22Rv1 (cell line): Measurements from ENCODE around the gene KCNA5.

Source experiments
- H3K27ac ChIP-seq: fragments of 450-650 bp; 2 replicates; pipeline ENCODE4 v1.5.1; 2017
- ZFX ChIP-seq: fragments of 450-650 bp; IDR thresholded peaks from 2 replicates; pipeline ENCODE4 v1.6.1; 2017; ENCODE audit warnings: antibody characterized with exemption, borderline replicate concordance
- TF ChIP-seq, protein P1 (sequence below): fragments of 450-650 bp; IDR thresholded peaks from 2 replicates; pipeline ENCODE4 v1.5.1; 2017; ENCODE audit warnings: mild to moderate bottlenecking

Gene KCNA5

DNA sequence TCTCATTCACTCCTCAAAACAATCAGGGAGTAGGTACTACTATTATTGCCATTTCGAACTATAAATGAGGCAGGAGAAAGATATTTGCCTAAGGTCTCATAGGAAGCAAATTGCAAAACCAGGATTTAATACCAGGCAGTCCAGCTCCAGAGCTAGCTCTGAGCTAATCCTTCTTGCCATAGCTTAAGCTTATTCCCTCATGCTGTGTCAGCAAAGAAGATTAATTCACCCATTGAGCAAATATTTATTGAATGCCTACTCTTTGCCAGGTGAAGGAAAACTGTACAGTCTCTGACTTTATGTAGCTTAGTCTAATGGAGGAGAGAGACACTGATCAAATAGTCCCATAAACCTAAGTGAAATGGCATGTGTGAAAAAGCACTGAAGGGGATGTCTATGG, 19.5 kb downstream of the KCNA5 start:
- TF ChIP-seq, protein P1, sequence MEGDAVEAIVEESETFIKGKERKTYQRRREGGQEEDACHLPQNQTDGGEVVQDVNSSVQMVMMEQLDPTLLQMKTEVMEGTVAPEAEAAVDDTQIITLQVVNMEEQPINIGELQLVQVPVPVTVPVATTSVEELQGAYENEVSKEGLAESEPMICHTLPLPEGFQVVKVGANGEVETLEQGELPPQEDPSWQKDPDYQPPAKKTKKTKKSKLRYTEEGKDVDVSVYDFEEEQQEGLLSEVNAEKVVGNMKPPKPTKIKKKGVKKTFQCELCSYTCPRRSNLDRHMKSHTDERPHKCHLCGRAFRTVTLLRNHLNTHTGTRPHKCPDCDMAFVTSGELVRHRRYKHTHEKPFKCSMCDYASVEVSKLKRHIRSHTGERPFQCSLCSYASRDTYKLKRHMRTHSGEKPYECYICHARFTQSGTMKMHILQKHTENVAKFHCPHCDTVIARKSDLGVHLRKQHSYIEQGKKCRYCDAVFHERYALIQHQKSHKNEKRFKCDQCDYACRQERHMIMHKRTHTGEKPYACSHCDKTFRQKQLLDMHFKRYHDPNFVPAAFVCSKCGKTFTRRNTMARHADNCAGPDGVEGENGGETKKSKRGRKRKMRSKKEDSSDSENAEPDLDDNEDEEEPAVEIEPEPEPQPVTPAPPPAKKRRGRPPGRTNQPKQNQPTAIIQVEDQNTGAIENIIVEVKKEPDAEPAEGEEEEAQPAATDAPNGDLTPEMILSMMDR: no peak
- TF ChIP-seq ZFX: no peak
- H3K27ac ChIP-seq: no peak overlapping the region

DNA sequence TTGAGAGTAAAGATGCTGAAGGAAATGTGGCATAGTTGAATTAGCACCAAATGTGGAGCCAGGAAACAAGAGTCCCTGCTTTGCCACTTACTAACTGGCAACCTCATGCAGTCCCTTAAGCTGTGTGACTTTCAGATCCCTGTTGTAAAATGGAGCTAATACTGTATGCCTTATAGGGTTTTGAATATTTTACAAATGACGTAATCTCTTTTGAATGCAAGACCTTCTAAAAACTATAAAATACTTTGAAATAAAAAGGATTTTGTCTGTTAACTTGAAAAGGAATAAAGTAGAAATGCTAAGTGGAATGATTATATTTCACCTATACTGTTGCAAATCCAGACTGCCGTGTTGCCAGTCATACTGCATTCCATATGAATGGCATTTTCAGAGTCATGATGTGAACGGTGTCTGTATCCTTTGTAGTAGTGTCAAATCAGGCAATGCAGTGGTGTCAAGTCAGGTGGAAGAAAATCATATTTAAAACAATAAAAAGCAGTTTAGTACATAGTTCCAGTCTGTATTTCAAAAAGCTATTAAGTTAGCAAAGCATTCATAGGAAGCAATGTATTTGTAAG, 21.3 kb downstream of the KCNA5 start:
- no peak for TF ChIP-seq ZFX
- TF ChIP-seq, protein P1: no peak
- no peak overlapping the region for H3K27ac ChIP-seq

DNA sequence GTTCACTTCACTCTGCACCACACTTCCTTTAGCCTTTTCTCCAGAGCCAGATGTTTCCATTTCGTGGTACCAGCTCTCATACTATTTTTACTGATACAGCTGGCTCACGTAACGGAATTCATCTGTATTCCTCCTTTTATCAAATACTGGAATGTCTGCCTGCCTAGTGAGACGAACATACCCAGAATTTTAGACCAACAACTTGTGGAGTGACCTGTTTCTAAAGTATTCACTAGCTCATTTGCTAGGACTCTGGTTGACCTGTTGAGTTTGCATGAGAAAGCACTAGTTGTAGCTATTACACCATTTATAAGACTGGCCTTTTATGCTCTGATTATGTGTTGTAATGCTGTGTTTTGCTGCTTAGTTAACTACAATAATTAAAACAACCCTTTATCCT, 22.6 kb downstream of the KCNA5 start:
- no peak overlapping the region for H3K27ac ChIP-seq
- TF ChIP-seq, protein P1: no peak
- TF ChIP-seq ZFX: no peak

DNA sequence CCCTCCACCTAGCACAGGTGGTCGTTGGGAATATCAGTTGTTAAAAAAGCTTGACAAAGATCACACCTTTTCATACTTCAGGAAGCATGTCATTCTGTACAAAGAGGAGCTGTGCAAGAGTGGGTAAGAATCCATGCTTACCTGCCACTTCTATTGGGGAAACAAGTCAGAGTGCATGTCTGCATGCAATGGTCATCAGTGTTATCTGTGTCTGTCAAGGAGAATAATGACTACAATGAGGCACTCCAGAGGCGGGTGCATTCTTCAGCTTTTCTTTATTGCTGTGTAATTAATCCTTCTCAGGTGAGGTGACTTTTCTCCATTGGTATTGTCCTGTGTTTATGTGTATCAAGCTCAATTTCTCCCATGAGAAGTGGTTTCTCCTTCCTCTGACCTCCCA, 24.4 kb downstream of the KCNA5 start:
- no peak for TF ChIP-seq ZFX
- TF ChIP-seq, protein P1: no peak
- H3K27ac ChIP-seq: no peak overlapping the region

DNA sequence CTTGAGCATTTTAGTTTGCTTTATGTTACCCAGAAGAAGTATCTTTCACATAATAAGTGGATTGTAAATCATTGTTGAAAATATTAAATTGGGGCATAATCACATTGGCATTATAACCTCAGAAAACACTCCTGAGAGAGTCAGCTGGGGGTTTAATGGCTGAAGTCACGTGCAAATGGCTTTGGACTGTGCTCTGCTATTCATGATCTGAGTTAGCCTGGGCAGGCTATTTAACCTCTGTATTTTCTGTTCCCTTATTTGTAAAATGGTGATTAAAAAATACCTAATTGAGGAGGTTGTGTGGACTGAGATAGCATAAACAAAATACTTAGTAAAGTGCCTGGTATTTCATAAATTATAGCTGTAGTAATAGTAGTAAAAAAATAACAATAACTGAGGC, 24.9 kb downstream of the KCNA5 start:
- TF ChIP-seq ZFX: no peak
- TF ChIP-seq, protein P1: no peak

DNA sequence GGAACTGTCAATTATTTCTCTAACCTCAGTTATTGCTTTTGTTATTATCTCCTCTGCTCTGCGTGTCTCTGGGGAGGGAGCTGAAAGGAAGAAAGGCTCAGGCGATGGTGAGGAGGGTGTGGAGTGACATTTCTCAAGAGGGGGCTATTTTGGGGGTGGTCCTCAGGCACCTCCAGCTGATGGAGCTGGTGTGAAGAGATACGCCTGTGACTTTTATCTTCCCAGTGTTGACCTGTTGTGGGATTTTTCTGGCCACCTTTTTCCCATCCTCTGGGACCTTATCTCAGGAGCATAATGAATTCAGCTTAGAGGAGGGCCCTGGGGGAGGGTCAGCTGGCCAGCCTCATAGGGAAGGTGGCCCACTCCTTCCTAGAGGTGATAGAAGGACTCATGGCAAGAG, 26.4 kb downstream of the KCNA5 start:
- TF ChIP-seq ZFX: no peak
- TF ChIP-seq, protein P1: no peak
- H3K27ac ChIP-seq: no peak overlapping the region

More for the DNA sequence above, 24.9 kb downstream of the KCNA5 start:
- H3K27ac ChIP-seq: no peak overlapping the region

DNA sequence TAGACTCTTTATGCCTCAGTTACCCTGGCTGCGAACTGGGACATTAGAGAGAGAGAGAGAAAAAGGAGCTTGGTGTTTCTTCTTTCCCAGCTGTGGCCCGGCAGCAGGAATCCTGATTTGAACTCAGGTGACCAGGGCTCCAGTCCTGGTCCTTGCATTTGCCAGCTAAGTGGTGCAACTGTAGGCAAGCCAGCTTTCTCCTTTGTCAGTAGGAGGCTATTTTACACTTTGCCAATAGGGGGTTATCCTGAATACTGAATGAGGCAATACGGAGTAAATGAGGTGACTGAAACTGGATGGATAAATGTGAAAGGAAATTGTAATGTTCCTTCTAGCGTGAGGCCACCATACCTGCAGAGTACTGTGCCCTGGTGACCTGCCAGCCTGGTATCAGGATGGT, 27.8 kb downstream of the KCNA5 start:
- H3K27ac ChIP-seq: no peak overlapping the region
- TF ChIP-seq, protein P1: no peak
- no peak for TF ChIP-seq ZFX
